ENCODE data around the gene ADGRL2. TPM values are rescaled to one million over a fixed set of nuclear protein-coding genes. Genes with fewer than 3 reads are reported as not detected.

Gene ADGRL2
- total and polyA plus RNA-seq, 9 of the 15 experiments (the other 6 are each of a cell fraction or from before 2014, with no cell fraction given): 0.03 to 0.15 (median 0.13) TPM; not detected in 6

DNA sequence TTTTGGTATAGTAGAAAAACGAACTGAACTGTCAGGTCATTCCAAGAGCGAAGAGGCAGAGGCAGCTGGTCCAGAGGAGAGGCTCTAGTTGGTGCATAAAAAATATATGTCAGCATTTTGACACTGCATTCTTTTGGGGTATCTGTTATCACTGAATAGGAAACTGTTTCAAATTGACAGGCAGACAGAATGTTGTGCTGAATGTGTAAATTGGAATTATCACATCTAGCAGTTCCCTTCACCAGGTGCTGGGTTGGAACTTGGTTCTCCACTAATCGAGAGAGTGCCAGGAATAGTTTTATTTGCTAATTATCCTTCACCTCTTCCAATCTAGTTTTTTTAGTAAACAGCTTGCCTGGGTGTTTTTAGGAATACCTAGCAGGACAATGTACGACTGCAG, 52.2 kb downstream of the ADGRL2 start:
- in situ Hi-C loops (cut with MboI): no loop called here
- FAIRE-seq: no peak
- no peaks in the 10 kb centered on the region for H4K20me1 ChIP-seq (replicated peaks; ENCODE audit: control insufficient read depth, insufficient read depth, low read length)
- TF ChIP-seq ZNF395 (CRISPR knock-in tag; IDR thresholded peaks at IDR 0.05) (no peak), ELF2 (CRISPR knock-in tag; IDR thresholded peaks at IDR 0.05) (no peak), ASH1L (IDR thresholded peaks at IDR 0.05; ENCODE audit: borderline replicate concordance, low read depth, partially characterized antibody) (no peak), ZNF124 (CRISPR knock-in tag; IDR thresholded peaks at IDR 0.05) (no peak), LARP7 (IDR thresholded peaks at IDR 0.05) (no peak), ZNF165 (CRISPR knock-in tag; IDR thresholded peaks at IDR 0.05; ENCODE audit: borderline replicate concordance) (no peak), KDM1A (IDR thresholded peaks at IDR 0.05) (no peak), CHCHD3 (CRISPR knock-in tag; IDR thresholded peaks at IDR 0.05) (no peak), ARID4B (CRISPR knock-in tag; IDR thresholded peaks at IDR 0.05) (no peak), ZNF316 (IDR thresholded peaks at IDR 0.05) (no peak)
- TF ChIP-seq, protein P1, sequence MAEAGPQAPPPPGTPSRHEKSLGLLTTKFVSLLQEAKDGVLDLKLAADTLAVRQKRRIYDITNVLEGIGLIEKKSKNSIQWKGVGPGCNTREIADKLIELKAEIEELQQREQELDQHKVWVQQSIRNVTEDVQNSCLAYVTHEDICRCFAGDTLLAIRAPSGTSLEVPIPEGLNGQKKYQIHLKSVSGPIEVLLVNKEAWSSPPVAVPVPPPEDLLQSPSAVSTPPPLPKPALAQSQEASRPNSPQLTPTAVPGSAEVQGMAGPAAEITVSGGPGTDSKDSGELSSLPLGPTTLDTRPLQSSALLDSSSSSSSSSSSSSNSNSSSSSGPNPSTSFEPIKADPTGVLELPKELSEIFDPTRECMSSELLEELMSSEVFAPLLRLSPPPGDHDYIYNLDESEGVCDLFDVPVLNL (CRISPR knock-in tag; IDR thresholded peaks at IDR 0.05; ENCODE audit: low read depth): no peak

More for the DNA sequence above, 52.2 kb downstream of the ADGRL2 start:
- ATAC-seq (no peak), DNase-seq (ENCODE audit: extremely low read depth in 1 of 4, low spot score in 3 of 4) (no peak)
- ChIA-PET CTCF (ENCODE audit: low intra/inter-chr PET ratio) (no interaction called here), POLR2A (no interaction called here)
- Histone ChIP-seq H3K36me3 (ENCODE audit: control insufficient read depth, insufficient read depth, low read length) (no peaks in the 10 kb centered on the region), H3K4me2 (ENCODE audit: insufficient read depth, low read length) (no peak overlapping the region), H3K9ac (ENCODE audit: insufficient read depth in 1 of 2, low read depth in 2 of 2, low read length in 2 of 2) (no peak overlapping the region), H3K9me1 (ENCODE audit: control insufficient read depth, insufficient read depth, low read length) (no peaks in the 10 kb centered on the region), H3K27me3 (ENCODE audit: control insufficient read depth in 2 of 2, insufficient read depth in 2 of 2, low read length in 2 of 2) (no peaks in the 10 kb centered on the region), H3K4me3 (no peak overlapping the region), H2AFZ (ENCODE audit: low read depth, low read length) (no peak overlapping the region), H3K27ac (ENCODE audit: extremely low read depth, low read depth, low read length) (no peak overlapping the region), H3K4me1 (replicated peaks in 1 of 2; ENCODE audit: control insufficient read depth in 2 of 2, insufficient read depth in 2 of 2, low read length in 2 of 2) (no peaks in the 10 kb centered on the region), H3K9me3 (replicated peaks; ENCODE audit: control insufficient read depth, insufficient read depth, low read depth, low read length) (no peaks in the 10 kb centered on the region), H3K79me2 (ENCODE audit: control insufficient read depth, insufficient read depth, low read length) (no peaks in the 10 kb centered on the region)
- BruUV-seq (replicated peaks): no TSS peak
- WGBS (ENCODE audit: insufficient coverage, low coverage, missing lambda C conversion rate): 3% methylated on average over 4 of the region's 4 CpGs
- intact Hi-C loops (cut with micrococcal nuclease): no loop called here
